ENCODE data around the gene ARHGEF33.

DNA sequence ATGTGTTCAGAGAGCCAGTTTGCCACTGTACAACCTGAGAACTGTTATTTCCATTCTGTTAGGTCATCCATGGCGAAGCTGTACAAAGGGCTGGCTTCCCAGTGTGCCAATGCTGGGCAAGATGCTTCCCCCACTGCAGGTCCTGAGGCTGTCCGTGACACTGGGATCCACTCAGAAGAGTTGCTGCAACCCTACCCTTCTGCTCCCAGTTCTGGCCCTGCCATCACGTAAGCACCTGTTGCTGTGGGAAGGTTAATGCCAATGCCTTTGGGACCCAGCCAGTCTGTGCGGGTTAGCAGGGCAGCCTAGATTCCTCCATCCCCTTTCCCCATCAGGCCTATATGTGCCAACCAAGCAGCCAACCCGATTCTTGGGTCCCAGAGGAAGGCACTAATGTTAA is 68.3 kb downstream of the ARHGEF33 start:
- no peak for TF ChIP-seq CTCF (IDR thresholded peaks at IDR 0.05; ENCODE audit: poor library complexity, severe bottlenecking)
- TF ChIP-seq RAD21 (conservative IDR thresholded peaks at IDR 0.05), result no peak
- TF ChIP-seq POLR2AphosphoS5 (IDR thresholded peaks at IDR 0.05), result no peak
- no peak for TF ChIP-seq EZH2 (IDR thresholded peaks at IDR 0.05; ENCODE audit: borderline replicate concordance, insufficient read depth, low read length, poor library complexity, severe bottlenecking)
